Kidney capillary endothelial cell (primary cell): Measurements from ENCODE around the gene DRP2.
A peak's percentile ranks its signal among the peaks of the same experiment; 100 is the strongest.
"Not testable (repeated sequence)": the region's sequence is repeated elsewhere in the genome, so short reads cannot be mapped to it uniquely, and the experiment has no call there.

Source experiments
- DNase-seq: peaks from one replicate; pipeline ENCODE4 v3.0.0-alpha.2; 2018; ENCODE audit warnings: low spot score

The DRP2 gene

GRCh38 chrX:101241531-101241930 is 21.9 kb downstream of the DRP2 start:
- DNase-seq = no peak

- no peak for DNase-seq
Measured at GRCh38 chrX:101252634-101253033, 33.0 kb downstream of the DRP2 start.

GRCh38 chrX:101257448-101258258 is 38.1 kb downstream of the DRP2 start:
- DNase-seq = no peak

DNA sequence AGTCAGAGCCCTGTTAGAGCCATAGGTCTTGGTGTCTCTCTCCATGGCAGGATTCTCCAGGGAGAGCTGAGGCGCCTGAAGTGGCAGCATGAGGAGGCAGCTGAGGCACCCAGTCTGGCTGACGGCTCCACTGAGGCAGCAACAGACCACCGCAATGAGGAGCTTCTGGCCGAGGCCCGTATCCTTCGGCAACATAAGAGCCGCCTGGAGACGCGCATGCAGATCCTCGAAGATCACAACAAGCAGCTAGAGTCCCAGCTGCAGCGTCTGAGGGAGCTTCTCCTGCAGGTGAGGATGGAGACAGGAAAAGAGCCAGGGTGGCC is 38.6 kb downstream of the DRP2 start:
- no peak for DNase-seq

DNA sequence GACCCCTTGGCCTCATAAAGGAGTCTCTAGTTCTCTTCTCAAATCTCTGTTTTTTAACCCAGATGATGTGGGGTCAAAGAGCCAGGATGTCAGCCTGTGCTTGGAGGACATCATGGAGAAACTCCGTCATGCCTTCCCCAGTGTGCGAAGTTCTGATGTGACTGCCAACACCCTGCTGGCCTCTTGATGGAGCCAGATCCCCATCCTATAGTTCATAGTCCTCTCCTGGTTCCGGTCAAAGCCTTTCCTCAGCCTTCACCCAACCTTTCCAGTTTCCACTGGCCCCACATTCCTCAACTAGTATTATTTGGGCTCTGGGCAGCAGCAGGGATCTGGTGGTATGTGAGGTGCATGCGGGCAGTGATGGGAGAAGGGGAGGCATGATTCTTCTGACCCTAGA is 40.8 kb downstream of the DRP2 start:
- DNase-seq = peak; percentile 15

GRCh38 chrX:101262590-101262989 is 43.0 kb downstream of the DRP2 start:
- DNase-seq = no peak

- no peak for DNase-seq
Measured at GRCh38 chrX:101263766-101264165, 44.2 kb downstream of the DRP2 start.

DNA sequence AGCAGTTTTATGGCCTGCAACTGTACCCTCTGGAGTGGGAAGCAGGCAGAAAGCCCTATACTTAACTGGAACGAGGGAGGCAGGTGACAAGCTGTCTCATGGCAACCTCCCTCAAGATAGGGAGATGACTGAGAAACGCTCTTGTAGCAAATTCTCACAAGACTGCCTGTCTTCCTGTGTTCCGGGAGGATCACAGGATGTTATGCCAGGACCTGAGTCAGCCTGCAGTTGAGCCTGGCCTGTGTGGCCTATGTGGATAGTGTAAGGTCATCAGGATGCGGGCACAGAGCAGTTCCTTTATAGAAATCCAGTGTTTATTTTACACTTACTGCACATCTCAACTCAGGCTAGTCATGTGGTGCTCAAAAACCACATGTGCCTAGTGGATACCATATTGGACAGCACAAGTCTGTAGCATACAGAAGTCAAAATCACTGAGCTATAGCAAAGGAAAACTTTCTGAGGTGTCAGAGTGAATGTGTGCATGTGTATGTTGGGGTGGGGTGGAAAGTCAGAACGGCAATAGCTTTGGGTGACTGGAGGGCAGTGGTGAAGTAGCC is 46.4 kb downstream of the DRP2 start:
- peak; percentile 67 for DNase-seq

DNA sequence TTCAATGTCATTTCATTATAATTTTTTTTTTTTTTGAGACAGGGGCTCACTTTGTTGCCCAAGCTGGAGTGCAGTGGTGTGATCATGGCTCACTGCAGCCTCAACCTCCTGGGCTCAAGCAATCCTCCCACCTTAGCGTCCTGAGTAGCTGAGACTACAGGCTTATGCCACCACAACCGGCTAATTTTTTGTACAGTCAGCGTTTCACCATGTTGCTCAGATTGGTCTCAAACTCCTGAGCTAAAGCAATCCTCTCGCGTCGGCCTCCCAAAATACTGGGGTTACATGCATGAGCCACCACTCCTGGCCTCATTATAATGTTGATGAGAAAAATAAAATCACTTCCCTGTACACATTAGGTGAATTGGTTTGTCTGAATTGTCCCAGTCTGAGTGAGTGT is 54.6 kb downstream of the DRP2 start:
- no peak for DNase-seq

- DNase-seq = no peak
Measured at GRCh38 chrX:101276238-101276637, 56.7 kb downstream of the DRP2 start.

DNA sequence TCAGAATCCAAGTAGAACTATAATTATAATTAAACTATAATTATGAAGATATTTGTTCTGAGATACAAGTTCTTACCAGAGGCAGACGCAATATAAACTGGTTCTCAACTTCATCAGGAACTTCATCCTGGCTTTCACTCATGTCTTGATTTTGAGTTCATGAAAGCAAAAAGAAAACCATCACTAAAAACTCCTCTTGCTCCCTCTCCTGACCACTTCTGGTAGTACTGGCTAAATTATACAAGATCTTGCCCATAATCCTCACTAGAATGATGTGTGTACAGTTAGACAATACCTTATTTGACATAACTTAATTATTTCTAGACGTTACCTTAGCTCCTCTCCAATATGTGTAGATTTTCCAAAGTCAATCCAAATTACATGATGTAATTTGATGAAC is 67.8 kb downstream of the DRP2 start:
- DNase-seq = peak; percentile 36

GRCh38 chrX:101290957-101291603 is 71.5 kb downstream of the DRP2 start, which contains the start of gene TAF7L:
Gene TAF7L, minus strand, starts transcription at chrX:101291334. Its CDS starts 3,791 bp downstream, at chrX:101287543.
- DNase-seq = no peak

GRCh38 chrX:101295603-101296002 is 76.0 kb downstream of the DRP2 start:
- not testable (repeated sequence) for DNase-seq

- no peak for DNase-seq
Measured at GRCh38 chrX:101303790-101304189, 84.2 kb downstream of the DRP2 start.
